ENCODE measurements around the gene ACSM3. TPM values are rescaled to one million over a fixed set of nuclear protein-coding genes. Genes with fewer than 3 reads are reported as not detected.

The ACSM3 gene
- polyA plus RNA-seq, 1 of the 3 experiments (the other 2 are of a cell fraction), result 0.44 TPM

DNA sequence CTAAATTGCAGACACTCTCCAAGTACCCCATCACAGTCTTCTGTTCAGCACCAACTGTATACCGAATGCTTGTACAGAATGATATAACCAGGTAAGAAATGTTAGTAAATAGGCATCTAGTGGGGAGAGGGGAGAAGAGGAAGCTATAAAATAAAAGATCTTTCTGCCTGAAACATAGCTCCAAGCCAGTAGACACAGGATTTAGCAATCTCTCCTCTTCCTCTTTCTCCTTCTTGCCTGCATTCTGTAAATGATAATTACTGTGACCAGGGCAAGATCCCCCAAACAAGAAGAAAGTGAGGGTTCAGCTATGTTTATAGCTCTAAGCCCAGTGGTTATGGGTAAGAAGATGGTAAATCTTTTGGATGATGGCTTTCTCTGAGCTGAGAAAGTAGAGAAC, 17.9 kb downstream of the ACSM3 start:
- Histone ChIP-seq H3K4me2 (no peak overlapping the region), H2AFZ (ENCODE audit: low read depth) (no peak overlapping the region), H3K4me1 (ENCODE audit: control insufficient read depth in 1 of 2, insufficient read depth in 2 of 2, low read depth in 1 of 2, low read length in 1 of 2) (no peaks in the 10 kb centered on the region), H3K9me2 (no peaks in the 10 kb centered on the region), H3K36me3 (replicated peaks in 1 of 2; ENCODE audit: control insufficient read depth in 1 of 2, insufficient read depth in 2 of 2, low read length in 1 of 2) (no peaks in the 10 kb centered on the region), H3F3A (replicated peaks; ENCODE audit: insufficient read depth) (no peaks in the 10 kb centered on the region), H4K20me1 (ENCODE audit: insufficient read depth) (no peaks in the 10 kb centered on the region), H3K27me3 (ENCODE audit: insufficient read depth) (no peaks in the 10 kb centered on the region), H3K27ac (ENCODE audit: low read depth in 2 of 2, low read length in 1 of 2) (no peak overlapping the region), H3K4me3 (ENCODE audit: low read depth in 2 of 2, low read length in 1 of 2) (no peak overlapping the region), H3K9me3 (no peaks in the 10 kb centered on the region), H3K79me2 (ENCODE audit: insufficient read depth) (no peaks in the 10 kb centered on the region), H3K9ac (no peak overlapping the region)
- DNase-seq, result no peak
- TF ChIP-seq RAD21 (IDR thresholded peaks at IDR 0.05; ENCODE audit: low read length), result no peak
- TF ChIP-seq MEF2A (IDR thresholded peaks at IDR 0.05; ENCODE audit: borderline replicate concordance, low read depth), result no peak
- TF ChIP-seq RXRA (IDR thresholded peaks at IDR 0.05; ENCODE audit: borderline replicate concordance, low read depth), result no peak
- no peak for TF ChIP-seq FOSL2 (IDR thresholded peaks at IDR 0.05; ENCODE audit: borderline replicate concordance, low read depth)
- TF ChIP-seq EP300 (IDR thresholded peaks at IDR 0.05; ENCODE audit: borderline replicate concordance in 1 of 2, low read depth in 1 of 2, low read length in 1 of 2), result no peak
- TF ChIP-seq, protein P1, sequence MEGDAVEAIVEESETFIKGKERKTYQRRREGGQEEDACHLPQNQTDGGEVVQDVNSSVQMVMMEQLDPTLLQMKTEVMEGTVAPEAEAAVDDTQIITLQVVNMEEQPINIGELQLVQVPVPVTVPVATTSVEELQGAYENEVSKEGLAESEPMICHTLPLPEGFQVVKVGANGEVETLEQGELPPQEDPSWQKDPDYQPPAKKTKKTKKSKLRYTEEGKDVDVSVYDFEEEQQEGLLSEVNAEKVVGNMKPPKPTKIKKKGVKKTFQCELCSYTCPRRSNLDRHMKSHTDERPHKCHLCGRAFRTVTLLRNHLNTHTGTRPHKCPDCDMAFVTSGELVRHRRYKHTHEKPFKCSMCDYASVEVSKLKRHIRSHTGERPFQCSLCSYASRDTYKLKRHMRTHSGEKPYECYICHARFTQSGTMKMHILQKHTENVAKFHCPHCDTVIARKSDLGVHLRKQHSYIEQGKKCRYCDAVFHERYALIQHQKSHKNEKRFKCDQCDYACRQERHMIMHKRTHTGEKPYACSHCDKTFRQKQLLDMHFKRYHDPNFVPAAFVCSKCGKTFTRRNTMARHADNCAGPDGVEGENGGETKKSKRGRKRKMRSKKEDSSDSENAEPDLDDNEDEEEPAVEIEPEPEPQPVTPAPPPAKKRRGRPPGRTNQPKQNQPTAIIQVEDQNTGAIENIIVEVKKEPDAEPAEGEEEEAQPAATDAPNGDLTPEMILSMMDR (IDR thresholded peaks at IDR 0.05), result no peak
- no peak for TF ChIP-seq POLR2AphosphoS5 (IDR thresholded peaks at IDR 0.05; ENCODE audit: low read depth, low read length)
- TF ChIP-seq GATA2 (CRISPR knock-in tag; IDR thresholded peaks at IDR 0.05), result no peak
- no peak for TF ChIP-seq TEAD4 (IDR thresholded peaks at IDR 0.05; ENCODE audit: borderline replicate concordance, insufficient read depth)
- 30% methylated on average over 1 of the region's 1 CpG for WGBS (ENCODE audit: low lambda C conversion rate)
- CTCF ChIA-PET, result no interaction called here
- POLR2A ChIA-PET, result no interaction called here

DNA sequence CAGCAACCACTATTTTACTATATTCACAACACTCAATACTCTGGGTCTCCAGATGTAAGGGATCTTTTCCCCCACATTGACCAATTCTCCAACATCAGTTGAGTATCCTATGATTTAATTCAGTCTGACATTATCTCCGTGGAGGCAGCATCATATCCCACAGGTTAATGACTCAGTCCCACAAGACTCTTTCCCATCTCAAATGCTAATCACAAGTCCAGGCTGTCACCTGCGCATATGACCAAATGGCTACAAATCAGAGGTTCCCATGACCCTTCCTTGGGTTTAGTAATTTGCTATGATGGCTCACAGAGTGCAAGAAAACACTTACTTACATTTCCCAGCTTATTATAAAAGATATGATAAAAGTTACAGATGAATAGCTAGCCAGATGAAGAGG, 18.7 kb downstream of the ACSM3 start:
- H3K9me2 ChIP-seq, result no peaks in the 10 kb centered on the region
- CTCF ChIA-PET, result no interaction called here
- H3K9me3 ChIP-seq, result no peaks in the 10 kb centered on the region
- H3K27ac ChIP-seq (ENCODE audit: low read depth in 2 of 2, low read length in 1 of 2), result no peak overlapping the region
- H3K4me1 ChIP-seq (ENCODE audit: control insufficient read depth in 1 of 2, insufficient read depth in 2 of 2, low read depth in 1 of 2, low read length in 1 of 2), result no peaks in the 10 kb centered on the region
- POLR2A ChIA-PET, result no interaction called here
- no peaks in the 10 kb centered on the region for H4K20me1 ChIP-seq (ENCODE audit: insufficient read depth)
- no peak overlapping the region for H2AFZ ChIP-seq (ENCODE audit: low read depth)
- no peaks in the 10 kb centered on the region for H3K36me3 ChIP-seq (replicated peaks in 1 of 2; ENCODE audit: control insufficient read depth in 1 of 2, insufficient read depth in 2 of 2, low read length in 1 of 2)
- WGBS (ENCODE audit: low lambda C conversion rate), result 44% methylated on average over 2 of the region's 2 CpGs
- no peaks in the 10 kb centered on the region for H3F3A ChIP-seq (replicated peaks; ENCODE audit: insufficient read depth)
- no peak overlapping the region for H3K4me3 ChIP-seq (ENCODE audit: low read depth in 2 of 2, low read length in 1 of 2)
- no peaks in the 10 kb centered on the region for H3K79me2 ChIP-seq (ENCODE audit: insufficient read depth)
- H3K9ac ChIP-seq, result no peak overlapping the region
- no peaks in the 10 kb centered on the region for H3K27me3 ChIP-seq (ENCODE audit: insufficient read depth)
- no peak for DNase-seq
- no peak overlapping the region for H3K4me2 ChIP-seq
- TF ChIP-seq TCF12 (IDR thresholded peaks at IDR 0.05), result no peak
- no peak for TF ChIP-seq POLR2AphosphoS5 (IDR thresholded peaks at IDR 0.05; ENCODE audit: low read depth, low read length)
- TF ChIP-seq RAD21 (IDR thresholded peaks at IDR 0.05; ENCODE audit: low read length), result no peak
- TF ChIP-seq SIN3A (IDR thresholded peaks at IDR 0.05; ENCODE audit: borderline replicate concordance, low read depth, low read length), result no peak
- TF ChIP-seq YY1 (IDR thresholded peaks at IDR 0.05; ENCODE audit: low read depth), result no peak
- TF ChIP-seq, protein P2, sequence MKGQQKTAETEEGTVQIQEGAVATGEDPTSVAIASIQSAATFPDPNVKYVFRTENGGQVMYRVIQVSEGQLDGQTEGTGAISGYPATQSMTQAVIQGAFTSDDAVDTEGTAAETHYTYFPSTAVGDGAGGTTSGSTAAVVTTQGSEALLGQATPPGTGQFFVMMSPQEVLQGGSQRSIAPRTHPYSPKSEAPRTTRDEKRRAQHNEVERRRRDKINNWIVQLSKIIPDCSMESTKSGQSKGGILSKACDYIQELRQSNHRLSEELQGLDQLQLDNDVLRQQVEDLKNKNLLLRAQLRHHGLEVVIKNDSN (IDR thresholded peaks at IDR 0.05; ENCODE audit: borderline replicate concordance, low read depth), result no peak
- no peak for TF ChIP-seq SMC3 (IDR thresholded peaks at IDR 0.05; ENCODE audit: low read depth, low read length)
- no peak for TF ChIP-seq TEAD4 (IDR thresholded peaks at IDR 0.05; ENCODE audit: borderline replicate concordance, insufficient read depth)
- TF ChIP-seq FOXJ3 (CRISPR knock-in tag; IDR thresholded peaks at IDR 0.05), result no peak
- no peak for TF ChIP-seq EZH2phosphoT487 (IDR thresholded peaks at IDR 0.05; ENCODE audit: borderline replicate concordance, low read depth)
- TF ChIP-seq NFIC (IDR thresholded peaks at IDR 0.05; ENCODE audit: borderline replicate concordance), result no peak
- no peak for TF ChIP-seq CHD2 (IDR thresholded peaks at IDR 0.05; ENCODE audit: low read length, partially characterized antibody)
- no peak for TF ChIP-seq GATA2 (CRISPR knock-in tag; IDR thresholded peaks at IDR 0.05)
- TF ChIP-seq GABPA (IDR thresholded peaks at IDR 0.05; ENCODE audit: low read depth), result no peak
- TF ChIP-seq, protein P3, sequence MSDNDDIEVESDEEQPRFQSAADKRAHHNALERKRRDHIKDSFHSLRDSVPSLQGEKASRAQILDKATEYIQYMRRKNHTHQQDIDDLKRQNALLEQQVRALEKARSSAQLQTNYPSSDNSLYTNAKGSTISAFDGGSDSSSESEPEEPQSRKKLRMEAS (IDR thresholded peaks at IDR 0.05; ENCODE audit: low read depth), result no peak
- TF ChIP-seq JUND (IDR thresholded peaks at IDR 0.05), result no peak
